Activated CD4-positive, alpha-beta T cell treated with anti-CD3 and anti-CD28 coated beads for 4 hours (primary cell): Measurements from ENCODE around the gene STK36.

Source experiments
- DNase-seq, 2 donors: peaks; one replicate each; pipeline ENCODE4 v3.0.0-alpha.2; 2020

The STK36 gene, protein sequence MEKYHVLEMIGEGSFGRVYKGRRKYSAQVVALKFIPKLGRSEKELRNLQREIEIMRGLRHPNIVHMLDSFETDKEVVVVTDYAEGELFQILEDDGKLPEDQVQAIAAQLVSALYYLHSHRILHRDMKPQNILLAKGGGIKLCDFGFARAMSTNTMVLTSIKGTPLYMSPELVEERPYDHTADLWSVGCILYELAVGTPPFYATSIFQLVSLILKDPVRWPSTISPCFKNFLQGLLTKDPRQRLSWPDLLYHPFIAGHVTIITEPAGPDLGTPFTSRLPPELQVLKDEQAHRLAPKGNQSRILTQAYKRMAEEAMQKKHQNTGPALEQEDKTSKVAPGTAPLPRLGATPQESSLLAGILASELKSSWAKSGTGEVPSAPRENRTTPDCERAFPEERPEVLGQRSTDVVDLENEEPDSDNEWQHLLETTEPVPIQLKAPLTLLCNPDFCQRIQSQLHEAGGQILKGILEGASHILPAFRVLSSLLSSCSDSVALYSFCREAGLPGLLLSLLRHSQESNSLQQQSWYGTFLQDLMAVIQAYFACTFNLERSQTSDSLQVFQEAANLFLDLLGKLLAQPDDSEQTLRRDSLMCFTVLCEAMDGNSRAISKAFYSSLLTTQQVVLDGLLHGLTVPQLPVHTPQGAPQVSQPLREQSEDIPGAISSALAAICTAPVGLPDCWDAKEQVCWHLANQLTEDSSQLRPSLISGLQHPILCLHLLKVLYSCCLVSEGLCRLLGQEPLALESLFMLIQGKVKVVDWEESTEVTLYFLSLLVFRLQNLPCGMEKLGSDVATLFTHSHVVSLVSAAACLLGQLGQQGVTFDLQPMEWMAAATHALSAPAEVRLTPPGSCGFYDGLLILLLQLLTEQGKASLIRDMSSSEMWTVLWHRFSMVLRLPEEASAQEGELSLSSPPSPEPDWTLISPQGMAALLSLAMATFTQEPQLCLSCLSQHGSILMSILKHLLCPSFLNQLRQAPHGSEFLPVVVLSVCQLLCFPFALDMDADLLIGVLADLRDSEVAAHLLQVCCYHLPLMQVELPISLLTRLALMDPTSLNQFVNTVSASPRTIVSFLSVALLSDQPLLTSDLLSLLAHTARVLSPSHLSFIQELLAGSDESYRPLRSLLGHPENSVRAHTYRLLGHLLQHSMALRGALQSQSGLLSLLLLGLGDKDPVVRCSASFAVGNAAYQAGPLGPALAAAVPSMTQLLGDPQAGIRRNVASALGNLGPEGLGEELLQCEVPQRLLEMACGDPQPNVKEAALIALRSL (N-terminal part only)

DNA sequence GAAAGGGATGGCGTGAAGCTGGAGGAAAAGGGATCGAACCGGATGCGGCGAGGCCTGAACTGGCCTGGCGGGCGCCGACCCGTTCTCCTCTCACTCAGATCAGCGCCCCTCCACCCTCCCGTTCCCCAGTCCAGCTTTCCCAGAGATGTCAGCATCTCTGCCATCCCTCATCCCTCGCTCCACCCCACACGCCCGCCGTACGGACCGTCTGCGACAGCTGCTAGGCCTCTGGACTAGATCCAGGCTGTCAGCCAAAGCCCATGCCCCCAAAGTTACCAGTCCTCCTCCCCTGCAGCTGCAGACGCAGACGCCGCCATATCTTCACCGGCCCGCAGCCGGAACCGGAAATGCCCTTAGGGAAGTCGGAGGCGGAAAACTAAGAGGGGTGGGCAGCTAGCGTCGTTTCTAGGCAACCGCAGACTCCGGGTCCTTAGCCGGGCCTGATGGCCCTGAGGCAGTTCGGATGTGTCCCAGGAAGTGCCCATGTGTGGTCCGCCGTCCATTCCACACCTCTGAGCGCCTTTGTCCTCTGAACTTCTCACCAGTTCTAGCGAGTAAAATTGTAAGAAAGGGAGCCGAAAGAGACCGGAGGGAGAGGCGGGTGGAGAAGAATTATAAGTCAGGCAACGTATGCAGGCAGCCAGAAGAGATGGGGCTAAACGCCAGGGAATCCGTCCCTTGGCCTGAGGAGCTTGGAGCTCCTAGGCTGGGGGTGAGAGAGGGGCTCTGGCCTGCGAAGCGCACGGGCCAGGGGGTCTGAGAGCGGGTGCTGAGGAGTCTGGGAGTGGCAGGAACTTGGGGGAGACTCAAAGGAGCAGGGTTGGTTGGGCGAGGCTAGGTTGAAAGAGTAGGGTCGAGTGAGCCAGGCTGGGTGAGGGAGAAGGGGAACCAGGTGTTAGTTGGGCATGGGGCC is at the start of gene STK36, which contains the start of gene RNF25:
Gene STK36, plus strand, starts transcription at position 433 of the 913 bp plus-strand sequence. CDS start 744 bp downstream, outside the sequence.
Gene RNF25, minus strand, starts transcription at position 349 of the 913 bp plus-strand sequence. Its CDS starts 32 bp downstream, at position 317.
- DNase-seq, result peak; percentile 75 to 76

DNA sequence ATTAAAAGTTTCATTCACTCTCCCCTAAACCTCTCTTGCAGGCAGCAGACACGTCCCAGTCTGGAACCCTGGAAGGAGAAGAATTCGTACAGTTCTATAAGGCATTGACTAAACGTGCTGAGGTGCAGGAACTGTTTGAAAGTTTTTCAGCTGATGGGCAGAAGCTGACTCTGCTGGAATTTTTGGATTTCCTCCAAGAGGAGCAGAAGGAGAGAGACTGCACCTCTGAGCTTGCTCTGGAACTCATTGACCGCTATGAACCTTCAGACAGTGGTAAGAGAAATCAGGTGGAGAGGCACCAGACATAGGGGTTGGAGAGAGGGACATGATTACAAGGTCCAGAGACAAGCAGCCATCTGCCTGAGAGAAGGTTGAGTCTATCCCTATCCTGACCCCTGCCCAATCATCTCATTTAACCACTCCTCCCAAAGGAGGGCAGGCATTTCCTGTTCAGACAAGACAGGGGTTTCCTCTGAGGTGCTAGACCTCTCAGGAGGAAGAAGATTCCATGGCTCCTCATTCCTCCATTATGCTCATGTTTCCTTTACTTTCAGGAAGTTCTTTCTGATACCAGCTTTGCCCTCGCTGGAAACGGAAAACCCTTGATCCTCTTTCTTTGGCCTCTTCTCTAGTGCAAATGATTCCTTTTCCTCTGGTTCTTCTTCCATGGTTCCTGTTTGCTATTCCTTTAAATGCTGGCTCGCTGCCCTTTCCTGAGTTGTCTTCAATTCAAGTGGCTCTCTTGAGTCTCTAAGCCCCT is 49.1 kb upstream of the STK36 start:
- no peak for DNase-seq

DNA sequence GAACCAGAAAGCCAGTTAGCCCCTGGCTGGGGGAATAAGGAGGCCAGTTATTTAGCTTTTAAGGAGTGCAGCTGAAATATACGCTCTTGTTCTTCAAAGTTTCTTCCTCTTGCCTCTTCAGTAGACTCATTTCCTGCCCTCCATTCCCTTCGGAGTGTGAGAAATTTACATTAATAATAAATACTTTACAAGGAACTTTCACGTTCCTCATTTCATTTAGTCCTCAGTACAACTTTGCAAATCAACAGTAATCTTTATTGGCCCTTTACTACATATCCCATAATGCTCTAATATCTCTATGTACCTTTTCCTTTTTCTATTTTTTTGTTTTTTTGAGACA is 48.5 kb upstream of the STK36 start:
- no peak for DNase-seq

DNA sequence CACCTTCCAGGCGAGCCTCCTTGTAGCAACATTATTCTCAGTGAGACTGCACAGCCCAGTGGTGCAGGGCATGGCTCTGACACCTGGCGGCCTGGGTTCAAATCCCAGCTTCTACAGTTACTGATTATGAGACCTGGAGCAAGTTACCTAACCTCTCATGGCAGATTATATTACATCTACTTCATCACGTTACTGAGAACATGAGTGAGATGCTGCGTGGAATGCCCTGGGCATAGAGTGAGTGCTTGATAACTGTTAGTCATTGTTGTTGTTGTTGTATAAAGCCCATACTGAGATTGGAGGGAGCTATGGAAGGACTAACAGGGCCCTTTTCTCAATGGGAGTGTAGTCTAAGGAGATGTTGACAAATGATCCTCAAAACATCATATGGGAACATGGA is 45.5 kb upstream of the STK36 start:
- no peak for DNase-seq

DNA sequence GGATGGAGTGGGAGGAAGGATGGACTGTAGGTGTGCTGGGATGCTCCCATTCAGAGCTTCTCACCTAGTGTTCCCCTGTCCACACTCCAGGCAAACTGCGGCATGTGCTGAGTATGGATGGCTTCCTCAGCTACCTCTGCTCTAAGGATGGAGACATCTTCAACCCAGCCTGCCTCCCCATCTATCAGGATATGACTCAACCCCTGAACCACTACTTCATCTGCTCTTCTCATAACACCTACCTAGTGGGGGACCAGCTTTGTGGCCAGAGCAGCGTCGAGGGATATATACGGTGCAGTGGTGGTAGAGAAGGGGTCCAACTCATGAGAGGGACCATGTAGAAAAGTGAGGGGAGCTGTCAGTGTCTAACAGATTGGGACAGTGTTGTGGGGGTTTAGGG is 43.9 kb upstream of the STK36 start:
- no peak for DNase-seq

DNA sequence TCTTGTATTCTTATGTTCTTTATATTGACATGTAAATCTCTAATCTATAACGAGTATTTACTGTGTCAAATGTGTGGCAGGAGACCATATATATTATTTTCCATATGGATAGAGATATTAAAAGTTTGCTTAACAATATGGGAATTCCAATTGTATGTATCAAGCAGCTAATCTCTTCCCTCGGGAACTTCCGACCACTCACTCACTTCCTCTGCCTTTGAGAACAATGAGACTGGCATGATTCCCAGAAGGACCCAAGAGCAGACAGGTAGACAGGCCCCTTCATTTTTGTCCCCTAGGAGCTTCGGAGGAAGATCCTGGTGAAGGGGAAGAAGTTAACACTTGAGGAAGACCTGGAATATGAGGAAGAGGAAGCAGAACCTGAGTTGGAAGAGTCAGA is 40.0 kb upstream of the STK36 start:
- no peak for DNase-seq

DNA sequence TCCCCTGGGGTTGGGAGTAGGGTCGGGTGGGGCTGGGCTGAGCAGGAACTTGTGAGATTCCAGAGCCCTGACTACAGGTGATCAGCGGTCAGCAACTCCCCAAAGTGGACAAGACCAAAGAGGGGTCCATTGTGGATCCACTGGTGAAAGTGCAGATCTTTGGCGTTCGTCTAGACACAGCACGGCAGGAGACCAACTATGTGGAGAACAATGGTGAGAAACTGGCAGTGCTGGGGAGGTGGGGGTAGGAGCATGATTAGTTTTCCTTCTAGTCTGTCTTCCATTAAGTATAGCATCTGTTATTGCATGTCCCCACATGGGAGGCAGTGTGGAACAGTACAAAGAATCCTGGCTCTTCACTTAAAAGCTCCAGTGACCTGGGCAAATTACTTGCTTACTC is 36.2 kb upstream of the STK36 start:
- DNase-seq, result no peak

DNA sequence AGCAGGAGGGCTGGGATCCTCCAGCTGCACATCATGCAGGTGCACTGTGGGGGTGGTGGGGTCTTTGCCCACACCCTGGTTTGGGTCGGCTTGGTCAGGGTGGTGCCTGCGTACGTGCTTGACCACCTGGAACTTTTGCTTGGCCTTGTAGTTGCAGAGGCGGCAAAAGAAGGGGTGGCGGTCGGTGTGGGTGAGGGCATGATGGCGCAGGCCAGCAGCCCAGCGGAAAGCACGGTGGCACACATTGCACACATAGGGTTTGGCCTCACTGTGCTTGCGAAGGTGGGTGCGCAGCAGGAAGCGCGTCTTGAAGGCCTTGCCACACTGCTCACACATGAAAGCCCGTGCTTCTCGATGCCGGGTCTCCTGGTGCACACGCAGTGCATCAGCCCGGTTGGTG is 33.5 kb upstream of the STK36 start:
- no peak for DNase-seq

DNA sequence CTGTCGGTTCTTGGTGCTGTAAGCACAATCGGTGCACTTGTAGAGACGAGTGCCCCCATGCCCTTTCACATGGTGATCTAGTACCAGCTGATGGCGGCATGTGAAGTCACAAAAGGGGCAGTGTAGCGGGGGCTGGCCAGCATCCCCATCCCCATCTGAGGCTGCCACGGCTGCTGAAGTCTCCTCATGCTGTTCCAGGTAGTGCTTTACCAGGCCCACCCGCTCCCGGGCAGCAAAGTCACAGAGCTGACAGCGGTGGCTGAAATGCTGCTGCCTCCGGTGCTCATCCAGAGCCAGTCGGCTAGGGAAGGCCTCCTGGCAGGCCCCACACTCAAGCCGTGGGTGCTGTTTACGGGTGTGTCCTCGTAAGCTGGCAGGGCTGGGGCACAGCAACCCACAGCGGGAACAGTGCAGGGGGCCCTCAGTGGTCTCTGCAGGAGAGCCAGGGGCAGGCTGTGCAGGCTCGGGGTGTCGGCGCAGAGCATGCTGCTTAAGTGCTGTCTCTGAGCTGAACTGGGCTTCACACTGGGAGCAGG is 29.7 kb upstream of the STK36 start:
- DNase-seq, result no peak

DNA sequence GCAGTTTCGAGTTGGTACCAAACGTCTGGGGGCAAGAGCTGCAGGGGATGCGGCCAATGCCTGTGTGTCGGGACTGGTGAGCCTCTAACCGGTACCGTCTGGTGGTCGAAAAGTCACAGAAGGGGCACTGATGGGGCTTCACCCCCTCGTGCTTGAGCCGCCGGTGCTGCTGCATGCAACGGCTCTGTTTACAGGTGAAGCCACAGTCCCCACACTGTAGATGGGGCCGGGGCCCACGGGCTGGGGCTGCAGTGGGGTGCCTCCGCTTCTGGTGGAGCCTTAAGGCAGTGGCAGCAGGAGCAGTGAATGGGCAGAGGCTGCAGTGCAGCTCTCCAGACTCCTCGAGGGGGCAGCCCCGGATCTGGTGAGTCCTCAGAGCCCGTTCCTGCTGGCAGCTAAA is 29.1 kb upstream of the STK36 start:
- no peak for DNase-seq

DNA sequence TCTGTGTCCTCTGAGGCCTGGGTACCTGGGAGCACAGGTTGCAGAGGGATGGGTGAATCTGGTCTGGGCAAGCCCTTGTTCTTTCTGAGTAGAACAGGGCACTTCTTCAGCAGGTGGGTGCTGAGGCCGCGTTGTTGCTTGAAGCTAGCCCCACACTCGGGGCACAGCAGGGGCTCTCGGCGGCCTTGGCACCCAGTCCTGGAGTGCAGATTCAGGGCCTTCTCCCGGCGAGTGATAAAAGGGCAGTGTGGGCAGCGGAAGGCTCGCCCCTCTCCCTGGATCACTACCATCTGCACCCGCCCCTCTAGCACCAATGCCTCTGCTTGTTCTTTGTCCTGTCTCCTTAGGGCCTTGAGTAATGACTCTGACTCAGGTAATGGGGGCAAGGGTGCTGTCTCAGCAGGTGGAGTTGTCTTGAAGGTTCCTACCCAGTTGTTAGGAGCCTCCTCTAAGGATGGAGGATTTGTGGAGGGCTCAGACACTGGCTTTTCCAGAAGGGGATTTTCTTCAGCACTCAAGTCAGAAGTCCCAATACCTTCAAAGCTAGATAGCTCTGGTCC is 28.1 kb upstream of the STK36 start:
- no peak for DNase-seq

DNA sequence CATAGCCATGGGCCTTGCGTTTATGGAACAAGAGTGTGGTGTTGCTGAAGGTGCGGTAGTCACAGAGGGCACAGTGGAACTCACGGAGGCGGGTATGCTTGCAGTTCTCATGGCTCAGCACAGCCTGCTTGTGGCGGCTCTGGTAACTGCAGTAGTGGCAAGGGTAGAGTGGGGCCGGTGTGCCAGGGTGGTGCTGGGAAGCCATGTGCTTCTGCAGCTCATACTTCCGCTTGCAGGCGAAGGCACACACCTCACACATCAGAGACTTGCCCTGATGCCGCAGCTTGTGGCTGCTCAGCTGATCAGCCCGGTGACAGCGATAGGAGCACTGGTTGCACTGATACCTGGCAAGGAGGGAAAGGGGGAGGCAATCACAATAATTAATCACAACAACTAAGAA is 27.2 kb upstream of the STK36 start:
- no peak for DNase-seq

DNA sequence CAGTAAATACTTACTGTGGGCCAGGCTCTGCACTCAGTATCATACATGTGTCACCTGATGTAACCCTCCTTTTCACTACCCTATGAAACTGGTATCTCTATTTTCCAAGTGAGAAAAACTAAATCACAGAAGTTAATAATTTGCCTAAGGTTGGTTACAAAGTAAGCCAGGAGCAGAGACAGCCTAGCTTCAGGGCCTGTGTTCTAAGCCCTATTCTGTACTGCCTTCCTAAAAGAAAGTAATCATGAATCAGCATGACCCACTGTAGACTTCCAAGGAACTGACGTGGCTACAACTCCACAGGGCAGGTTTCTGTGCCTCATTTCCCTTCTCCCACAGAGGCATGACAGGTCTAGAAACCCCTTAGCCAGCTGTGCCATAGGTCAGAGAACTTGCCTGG is 26.8 kb upstream of the STK36 start:
- DNase-seq, result no peak

DNA sequence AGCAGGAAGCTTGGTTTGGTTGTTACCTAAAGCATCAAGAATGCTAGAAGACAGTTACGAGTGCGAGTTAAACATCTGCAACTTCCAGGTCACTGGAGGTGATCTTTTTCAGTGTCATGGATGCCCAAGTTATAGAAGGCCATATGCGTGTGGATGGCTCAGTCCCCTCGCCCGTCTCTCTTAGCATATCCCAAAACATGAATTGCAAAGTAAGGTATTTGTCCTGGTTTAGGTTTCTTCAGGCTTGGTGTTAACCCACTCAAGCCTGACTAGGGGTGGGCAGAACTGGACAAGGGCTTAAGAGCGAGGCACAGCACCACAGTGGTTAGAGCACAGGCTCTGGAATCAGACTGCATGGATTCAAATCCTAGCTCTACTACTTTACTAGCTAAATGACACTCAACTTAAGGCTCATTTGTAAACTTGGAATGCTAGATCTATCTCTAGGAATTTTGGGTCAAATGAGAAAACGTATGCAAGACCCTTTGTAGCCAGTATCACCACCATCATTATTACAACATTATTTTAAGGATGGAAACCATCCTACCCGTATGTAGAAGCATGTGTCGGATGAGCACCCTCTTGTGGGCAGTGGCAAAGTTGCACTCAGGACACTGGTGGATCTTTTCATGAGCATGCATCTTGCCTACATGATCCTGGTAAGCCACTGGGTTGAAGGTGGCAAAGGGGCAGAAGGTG is 23.6 kb upstream of the STK36 start:
- DNase-seq, result peak; percentile 32 to 50

DNA sequence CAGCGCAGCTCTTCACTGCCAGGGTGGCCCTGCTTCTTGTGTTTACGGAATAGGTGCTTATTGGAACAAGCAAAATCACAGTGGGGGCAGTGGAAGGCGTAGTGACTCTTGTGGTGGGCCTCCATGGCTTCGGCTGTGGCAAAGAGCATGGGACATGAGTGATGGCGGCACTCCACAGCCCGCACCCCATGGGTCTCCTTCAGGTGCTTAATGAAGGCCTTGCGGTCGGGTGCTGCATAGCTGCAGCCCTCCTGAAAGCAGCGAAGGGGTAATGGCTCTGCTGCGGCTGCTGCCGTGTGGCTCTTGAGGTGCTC is 23.1 kb upstream of the STK36 start:
- DNase-seq, result no peak

DNA sequence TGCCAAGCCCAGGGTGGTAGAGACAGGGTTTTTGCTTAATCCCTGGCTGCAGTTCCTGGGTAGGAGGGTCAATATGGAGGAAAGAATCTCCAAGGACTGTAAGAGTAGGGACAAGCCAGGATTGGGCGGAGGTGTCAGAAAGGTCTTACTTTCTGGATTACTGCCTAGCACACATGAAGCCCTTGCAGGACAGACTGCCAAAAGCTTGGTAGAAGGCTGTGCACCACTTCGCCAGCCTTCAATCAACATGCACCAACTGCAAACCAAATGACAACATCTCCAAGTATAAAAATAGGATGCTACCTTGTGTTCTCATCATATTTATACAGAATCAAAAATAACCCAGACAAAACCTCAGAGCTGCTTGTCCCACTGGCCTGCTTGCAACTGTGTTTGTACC is 16.1 kb upstream of the STK36 start:
- DNase-seq, result no peak

DNA sequence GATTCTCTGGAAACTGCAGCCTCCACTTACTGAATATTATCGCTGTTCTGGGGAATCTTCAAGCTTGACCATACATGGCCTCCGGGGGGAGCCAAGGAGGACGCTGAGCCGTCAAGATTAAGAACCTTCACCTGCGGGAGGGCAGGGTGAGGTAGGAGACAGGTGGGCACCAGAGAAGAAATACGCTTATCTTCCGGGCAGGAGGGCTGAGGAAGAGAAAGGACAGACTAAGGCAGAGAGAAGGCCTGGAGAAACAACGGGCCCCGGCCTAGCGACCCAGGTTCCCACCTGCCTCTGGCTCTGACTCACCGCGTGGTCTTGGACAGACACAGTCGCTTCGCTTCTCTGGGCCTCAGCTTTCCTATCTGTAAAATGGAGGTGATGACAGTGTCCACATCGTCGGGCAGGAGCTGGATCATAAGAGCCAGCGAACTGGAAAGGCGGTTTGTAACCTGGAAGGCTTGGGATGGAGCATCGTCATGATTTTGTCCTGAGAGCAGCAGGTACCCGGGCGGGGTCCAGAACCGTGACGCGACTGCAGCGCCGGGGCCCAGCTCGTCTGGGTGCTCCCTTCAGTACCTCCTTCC is 13.1 kb upstream of the STK36 start:
- peak; percentile 42 to 43 for DNase-seq

DNA sequence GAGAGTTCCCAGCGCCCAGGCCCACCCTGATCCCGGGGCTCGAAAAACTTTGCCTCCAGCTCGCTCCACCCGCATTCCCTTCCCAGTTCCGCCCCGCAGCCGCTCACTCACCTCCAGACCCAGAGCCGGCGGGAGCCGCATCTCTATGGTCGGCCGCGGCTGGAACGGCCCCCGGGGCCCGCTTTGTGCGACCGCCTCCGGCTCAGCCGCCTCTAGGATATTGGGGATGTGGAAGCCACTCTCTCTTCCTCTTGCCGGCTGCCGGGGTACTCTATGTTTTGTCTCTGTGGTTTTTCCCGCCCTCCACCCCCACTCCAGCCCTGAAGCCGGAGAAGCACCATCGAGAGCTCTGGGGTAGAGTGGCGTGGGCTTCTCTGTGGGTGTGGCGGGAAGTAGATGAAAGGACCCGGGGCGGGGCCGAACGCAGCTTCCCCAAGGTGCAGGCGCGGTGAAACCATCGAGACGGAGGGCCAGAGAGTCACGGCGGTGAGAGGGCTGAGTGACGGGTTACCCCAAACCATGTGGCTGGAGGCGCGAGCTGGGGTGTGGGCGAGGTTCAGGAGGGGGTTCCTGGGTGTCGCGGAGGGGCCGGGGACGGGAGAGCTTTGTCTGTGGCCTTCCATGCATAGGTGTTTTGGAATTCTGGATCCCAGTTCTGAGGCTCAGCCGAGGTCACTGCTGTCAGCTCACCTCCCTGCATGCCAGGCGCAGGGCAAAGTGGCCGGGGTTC is 12.5 kb upstream of the STK36 start, which contains the start of the genes BCS1L and ZNF142:
Gene BCS1L, plus strand, starts transcription at position 426 of the 730 bp plus-strand sequence. CDS start 1,305 bp downstream, outside the sequence.
Gene ZNF142, minus strand, starts transcription at position 366 of the 730 bp plus-strand sequence. CDS start 3,194 bp downstream, outside the sequence.
- peak; percentile 94 to 95 for DNase-seq

DNA sequence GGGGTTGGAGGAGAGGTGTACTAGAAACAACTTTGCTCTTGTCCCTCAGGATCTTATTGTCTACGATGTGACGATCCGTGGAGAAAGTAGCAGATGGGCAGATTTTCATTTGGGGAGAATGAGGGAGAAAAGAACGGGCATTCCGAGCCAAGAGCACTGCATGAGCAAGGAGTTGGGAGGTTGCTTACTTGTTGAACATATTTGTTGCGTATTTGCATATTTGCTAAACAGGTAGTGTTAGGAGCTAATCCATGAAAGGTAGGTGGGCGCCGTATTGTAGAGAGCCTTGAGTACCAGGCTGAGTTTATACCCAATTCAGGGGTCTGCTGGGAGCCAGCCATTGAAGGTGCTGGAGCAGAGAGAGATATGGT is 11.9 kb upstream of the STK36 start:
- no peak for DNase-seq
